GM19328 (cell line): ENCODE measurements around the gene UNC93A.

Experiments used
- ATAC-seq: cut with Tn5 transposase; IDR thresholded peaks from one replicate; pipeline ENCODE4 v1.9.1; 2021; ENCODE audit warnings: mild to moderate bottlenecking, moderate library complexity; ENCODE audit not compliant: unreplicated experiment

UNC93A gene

DNA sequence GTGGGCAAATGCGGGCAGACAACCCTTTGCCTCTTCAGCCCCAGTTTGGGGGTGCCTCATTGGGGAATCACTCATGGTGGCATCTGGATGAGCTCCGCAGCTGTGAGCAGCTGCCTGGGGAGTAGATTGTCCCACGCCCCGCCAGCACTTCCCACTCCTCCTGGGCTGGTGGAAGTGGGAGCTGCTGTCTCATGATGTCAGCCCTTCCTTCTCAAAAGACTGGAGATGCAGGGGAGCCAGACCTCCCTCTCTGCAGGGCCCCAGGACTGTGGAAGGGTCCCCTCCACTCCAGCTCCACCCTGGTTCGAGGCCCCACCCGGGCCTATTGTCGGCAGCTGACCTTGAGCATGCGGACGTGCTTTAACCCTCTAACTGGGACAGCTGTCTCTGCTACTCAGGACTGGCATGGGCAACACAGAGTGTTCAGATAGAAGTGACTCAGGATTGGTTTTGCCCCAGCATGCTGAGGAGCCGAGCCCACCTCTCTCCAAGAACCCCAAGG, 2.0 kb downstream of the UNC93A start:
- ATAC-seq = no peak

DNA sequence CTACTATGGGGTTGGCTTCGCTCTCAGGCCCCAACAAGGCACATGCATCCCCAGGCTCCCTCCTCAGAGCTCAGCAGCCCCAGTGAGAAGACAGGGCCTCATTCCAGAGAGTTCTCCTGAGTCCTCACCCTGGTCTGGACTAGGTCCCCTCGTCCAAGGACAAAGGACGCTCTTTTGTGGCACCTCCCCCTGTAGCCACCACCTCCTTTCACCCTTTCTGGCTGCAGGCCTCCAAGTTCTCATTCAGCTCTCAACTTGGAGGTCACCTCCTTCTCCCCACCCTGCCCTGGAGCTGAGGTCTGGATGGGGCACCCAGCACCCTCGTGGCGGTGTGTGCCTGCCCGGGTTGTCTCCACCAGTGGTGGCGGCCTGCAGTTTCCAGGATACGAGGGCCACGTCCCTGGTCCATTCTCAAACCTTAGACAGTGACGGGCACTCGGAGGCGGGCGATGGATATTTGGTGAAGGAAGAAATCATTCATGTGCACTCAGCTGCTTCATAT, 2.5 kb downstream of the UNC93A start:
- no peak for ATAC-seq

DNA sequence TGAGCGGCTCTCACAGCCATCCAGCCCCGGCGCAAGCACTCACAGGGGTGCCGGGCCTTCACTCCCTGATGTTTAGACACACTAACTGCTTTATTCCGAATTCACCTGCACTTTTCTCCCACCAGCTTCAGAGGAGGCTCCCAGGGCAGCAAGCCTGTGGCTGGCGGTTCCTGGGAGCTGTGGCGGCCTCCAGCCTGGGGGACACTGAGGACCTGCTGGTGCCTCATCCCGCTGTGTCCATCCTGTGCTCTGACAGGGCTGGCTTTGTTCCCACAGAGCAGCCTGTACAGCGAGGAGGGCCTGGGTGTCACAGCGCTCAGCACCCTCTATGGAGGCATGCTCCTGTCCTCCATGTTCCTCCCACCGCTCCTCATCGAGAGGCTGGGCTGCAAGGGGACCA, 3.1 kb downstream of the UNC93A start:
- ATAC-seq = no peak

DNA sequence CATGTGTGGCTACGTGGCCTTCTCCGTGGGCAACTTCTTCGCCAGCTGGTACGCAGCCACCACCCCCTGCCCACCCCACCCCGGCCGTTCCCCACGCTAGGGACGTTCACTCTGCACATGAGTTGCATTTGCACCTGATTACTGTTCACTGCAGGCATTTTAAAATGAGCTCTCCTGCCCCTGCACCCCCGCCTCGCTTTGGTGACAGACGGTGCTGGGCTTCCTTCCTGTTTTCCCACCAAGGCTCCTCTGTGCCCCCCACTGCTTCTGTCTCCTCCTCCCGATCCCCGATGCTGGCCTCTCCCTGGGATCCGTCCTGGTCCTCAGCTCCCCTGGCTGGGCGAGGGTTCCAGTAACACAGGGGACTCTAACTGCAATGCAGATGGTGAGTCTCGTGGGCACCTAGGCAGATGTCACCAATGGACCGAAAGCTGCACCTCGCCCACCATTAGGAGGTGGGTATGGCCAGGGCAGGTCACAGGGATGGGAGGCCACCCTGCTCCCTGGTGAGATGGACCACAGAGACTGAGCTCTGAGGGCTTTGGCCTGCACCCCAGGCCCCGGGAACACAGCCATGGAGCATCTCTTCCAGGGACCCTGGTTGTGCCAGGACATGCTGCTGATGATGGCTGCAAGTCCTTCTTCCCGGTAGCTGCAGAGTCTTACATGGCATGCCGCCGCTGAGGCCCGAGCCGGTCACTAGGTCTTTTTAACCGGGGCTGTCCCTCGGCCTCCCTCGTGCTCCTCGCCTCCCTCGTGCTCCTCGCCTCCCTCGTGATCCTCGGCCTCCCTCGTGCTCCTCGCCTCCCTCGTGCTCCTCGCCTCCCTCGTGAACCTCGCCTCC, 3.8 kb downstream of the UNC93A start:
- no peak for ATAC-seq

DNA sequence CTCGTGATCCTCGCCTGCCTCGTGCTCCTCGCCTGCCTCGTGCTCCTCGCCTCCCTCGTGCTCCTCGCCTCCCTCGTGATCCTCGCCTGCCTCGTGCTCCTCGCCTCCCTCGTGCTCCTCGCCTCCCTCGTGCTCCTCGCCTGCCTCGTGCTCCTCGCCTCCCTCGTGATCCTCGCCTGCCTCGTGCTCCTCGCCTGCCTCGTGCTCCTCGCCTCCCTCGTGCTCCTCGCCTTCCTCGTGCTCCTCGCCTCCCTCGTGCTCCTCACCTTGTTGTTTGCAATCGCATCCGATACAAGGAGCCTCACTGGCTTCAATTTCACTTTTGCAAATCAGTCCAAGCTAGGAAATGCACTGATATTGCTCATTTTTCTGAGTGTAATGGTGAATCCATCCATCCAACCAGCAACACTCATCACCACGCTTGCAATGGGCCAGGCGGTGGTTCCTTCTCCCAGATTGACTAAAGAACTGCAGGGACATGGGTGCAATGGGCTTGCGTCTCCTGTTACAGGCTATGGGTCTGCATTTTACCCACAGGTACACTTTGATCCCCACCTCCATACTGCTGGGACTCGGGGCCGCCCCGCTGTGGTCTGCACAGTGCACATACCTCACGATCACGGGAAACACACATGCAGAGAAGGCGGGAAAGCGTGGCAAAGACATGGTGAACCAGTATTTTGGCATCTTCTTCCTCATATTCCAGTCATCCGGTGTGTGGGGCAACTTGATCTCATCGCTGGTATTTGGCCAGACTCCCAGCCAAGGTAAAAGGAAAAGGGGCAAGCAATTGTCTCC, 4.6 kb downstream of the UNC93A start:
- no peak for ATAC-seq

DNA sequence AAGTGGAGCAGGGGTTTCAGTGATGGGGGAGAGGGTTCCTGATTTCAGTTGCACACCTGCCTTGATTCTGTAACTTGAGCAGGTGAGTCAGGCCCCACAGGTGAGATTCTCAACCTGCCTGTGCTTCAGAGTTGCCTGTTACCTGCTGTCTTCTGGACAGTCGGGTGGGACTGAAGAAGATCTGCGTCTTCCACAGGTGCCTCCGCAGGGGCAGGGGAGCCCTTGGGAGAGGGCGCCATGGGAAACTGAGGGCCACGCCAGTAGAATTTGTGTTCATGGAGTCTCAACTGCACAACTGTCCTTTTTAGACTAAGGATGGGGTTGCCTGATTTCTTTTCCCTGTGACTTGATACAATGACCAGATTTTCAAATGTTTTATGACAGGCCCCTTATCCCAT, 5.2 kb downstream of the UNC93A start:
- ATAC-seq = no peak

DNA sequence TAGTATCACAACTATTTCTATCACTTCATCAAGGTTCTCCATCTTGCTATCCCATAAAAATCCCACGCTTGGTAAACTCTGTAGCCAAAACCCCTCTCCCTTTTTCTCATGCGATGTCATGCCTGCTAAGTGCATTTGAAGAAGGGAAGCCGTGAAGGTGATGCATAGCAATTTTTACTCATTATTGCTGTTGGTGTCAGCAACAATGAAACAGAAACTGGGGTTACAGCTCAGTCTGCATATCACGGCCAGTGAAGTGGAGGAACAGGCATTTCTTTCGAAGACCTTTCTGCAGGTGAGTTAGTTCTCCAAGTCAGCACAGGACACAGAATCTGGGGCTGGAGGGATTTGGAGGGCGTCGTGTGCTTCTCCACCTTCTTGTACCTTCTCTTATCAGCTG, 5.8 kb downstream of the UNC93A start:
- no peak for ATAC-seq

DNA sequence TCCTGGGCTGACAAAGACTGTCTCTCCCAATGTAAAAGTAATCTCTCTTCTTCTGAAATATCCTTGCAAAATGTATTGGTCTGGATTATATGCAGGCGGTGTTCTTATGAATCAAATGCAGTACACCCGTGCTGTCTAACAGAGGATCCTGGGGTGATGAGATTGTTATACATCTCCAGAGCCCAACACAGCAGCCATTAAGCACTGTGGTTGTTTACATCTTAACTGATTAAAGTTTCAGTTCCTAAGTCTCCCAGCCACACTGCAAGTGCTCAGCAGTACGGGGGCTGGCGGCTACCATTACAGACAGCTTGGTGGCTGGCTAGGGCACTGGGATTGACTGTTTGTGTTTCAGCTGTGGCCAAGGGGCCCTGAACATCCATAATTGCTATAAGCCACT, 7.0 kb downstream of the UNC93A start:
- ATAC-seq = no peak

DNA sequence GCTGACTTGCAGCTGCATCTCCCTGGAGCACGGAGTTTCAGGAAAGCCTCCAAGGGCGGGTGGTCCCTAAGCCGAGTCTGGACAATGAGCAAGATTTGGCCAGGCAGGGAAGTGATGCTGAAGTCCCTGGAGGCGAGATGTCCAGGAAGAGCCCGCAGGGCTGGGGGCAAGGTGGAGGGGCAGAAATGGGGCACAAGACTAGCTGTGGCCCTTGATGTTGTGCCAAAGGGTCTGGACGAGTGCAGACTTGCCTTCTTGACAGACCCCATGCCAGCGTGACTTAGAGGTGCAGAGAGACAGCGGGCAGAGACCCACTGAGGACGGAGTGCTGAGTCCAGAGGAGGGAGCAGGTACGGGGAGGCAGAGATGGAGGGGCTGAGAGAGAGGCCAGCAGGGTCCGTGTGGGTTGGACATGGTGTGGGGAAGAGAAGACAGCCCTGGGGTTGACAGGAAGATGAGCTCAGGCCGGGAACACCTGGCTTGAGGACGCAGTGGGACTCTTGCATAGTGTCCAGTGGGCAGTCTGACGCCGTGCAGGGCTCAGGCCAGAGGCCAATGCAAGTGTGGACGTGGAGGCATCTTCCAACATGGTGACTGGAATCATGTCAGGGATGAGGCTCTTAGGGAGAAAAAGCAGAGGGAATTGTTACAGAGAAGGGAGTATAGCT, 8.7 kb downstream of the UNC93A start:
- ATAC-seq = no peak

DNA sequence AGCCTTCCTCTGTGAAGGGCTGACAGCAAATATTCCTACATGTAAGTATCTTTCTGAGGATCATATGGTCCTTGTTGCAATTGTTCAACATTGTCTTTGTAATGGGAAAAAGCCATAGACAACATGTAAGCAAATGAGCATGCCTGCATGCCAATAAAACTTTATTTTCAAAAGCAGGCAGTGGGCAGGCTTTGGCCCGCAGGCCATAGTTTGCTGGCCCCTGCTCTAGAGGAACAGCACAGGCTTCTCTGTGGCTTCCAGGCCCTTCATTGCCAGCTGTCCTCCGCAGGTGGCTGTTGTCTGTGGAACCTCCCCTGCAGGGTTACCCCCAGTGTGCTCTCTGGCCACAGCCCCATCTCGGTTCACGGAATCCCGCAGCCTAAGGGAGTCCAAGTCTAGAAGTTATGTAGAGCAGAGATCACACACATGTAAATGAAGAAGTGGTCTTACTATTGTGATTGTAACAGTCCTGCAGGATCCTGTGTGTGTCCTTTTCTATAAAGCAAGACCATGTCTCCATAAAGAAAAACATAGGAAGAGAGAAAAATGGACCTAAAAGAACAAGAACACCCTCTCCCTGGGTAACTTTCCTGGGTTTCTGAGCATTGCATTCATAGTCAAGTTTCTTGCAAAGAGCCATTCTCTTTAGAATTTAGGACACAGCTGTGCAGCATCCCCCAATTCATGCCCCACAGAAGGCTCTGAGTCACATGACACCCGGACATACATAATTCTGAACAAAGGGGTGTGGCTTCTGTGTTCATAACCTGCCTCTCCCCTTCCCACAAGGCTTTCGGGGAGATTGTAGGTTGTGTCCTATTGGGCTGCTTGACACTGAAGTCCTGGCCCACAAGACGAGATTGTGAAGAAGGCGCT, 10.0 kb downstream of the UNC93A start:
- no peak for ATAC-seq

DNA sequence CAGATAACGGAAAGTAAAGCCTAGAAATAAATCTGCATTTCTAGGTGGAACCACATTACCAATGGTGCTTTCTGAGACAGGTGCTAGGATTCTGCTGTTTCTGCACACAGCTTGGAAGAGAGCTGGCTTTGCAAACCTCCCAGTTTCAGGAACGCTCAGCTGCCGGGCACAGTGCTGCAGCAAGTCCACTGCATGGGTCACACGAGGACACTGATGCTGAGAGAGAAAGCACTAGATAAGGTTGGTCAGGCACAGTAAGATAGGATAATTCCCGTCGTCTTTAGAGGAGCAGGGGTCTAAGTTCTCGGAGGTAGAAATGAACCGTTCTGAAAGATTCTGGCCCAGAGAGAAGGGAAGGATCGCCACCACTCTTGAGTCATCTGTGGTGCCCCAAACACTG, 11.0 kb downstream of the UNC93A start:
- ATAC-seq = no peak

DNA sequence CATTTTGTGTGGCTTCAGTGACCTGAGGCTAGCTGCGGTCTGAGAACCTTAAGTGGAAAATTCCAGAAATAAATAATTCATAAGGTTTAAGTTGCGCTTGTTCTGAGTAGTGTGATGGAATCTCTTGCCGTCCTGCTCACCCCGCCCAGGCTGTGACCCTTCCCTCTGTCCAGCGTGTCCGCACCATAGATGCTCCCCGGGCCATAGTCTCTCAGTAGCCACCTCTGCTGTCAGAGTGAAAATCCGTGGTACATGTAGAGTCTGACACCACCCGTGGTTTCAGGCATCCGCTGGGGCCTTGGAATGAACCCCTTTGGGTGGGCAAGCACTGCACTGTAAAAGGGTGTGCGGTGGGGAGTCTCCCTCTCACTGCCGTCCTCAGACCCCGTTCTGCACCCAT, 11.7 kb downstream of the UNC93A start:
- ATAC-seq = no peak

DNA sequence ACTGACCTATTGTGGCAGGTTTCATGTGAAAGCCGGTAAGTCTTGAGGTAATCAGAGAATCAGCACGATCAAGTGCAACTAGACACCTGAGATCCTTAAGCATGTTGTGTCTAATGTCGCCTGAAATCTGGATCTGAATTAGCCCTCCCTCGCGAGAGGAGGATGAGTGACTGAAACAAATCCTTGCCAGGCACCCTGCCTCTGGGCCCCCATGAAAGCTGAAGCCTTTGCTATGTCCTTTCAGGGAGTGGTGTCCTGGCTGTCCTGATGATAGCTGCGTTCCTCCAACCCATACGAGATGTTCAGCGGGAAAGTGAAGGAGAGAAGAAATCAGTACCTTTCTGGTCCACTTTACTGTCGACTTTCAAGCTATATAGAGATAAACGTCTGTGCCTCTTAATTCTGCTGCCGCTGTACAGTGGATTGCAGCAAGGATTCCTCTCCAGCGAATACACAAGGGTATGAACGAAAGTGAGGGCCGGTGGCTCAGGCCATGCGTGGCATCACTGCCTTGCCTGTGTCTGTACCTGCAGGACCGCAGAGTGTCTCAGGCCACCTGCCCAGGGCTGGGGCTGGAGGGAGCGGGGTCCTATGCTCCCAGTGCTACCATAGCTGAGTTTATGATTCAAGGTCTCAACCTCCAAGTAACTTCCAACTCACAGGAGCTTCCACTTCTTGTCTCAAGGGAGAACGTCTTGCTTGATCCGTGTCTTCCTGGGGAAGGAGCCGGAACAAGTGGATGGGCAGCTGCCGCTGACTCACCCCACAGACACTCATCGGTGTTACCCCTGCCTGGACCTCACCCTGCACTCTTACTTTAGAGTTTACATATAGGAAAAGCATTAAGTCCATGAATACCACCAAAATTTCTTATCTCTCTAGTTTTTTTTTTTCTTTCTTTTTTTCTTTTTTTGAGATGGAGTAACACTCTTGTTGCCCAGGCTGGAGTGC, 12.8 kb downstream of the UNC93A start:
- ATAC-seq = no peak

DNA sequence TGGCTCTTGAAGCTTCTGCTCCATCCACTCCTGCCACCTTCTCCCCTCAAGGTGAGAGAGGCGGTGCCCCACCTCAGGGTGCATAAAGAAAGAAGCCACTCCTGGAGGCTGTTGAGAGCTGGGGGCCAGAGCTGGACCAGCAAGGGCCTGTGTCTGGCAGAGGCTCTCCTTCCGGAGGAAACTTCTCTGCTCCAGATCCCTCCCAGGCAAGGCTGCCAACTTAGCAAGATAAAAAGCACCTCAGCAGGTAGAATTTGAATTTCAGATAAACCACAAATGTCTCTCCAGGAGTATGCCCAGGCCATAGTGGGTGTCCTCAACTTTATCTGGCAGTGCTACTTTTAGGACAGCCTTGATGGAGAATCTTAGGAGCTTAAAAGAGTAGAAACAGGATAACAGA, 13.8 kb downstream of the UNC93A start:
- ATAC-seq = no peak

DNA sequence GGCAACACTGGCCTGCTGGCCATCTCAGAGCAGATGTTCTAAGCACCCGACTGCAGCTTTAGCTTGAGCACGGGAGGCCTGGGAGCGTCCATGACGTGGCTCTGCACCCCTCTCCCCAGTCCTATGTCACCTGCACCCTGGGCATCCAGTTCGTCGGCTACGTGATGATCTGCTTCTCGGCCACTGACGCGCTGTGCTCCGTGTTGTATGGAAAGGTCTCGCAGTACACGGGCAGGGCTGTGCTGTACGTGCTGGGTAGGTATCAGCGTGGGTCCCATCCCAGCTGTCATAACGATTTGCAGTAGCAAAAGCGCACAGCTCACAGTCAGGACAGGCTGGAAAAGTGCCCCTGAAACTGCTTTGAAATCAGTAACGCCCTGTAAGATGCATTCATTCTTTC, 14.7 kb downstream of the UNC93A start:
- ATAC-seq = no peak

DNA sequence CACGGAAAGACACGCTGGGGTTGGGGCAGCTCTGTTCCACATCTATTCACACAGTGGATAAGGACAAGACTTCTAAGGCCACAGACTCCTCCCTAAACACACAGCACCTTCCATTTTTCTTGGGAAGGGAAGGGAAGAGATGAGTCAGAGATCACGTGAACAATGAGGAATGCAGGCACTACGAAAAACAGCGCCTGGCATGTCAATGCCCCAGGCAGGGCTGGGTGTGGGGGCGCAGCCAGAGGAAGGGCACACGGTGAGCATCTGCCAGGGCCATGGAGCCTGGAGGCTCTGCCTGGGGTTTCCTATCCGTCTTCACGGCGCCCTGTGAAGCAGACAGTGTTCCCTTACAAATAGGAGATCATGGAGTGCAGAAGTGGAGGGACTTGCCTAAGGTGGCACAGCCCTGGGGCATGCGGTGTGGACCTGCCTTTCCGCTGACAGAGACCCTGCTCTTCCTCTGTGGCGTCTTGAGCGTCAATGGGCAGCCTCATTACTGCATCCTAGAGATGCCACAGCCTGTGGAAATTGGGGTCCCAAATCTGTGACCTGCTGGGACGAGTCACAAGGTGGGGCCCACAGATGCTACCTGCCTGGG, 15.4 kb downstream of the UNC93A start:
- no peak for ATAC-seq

DNA sequence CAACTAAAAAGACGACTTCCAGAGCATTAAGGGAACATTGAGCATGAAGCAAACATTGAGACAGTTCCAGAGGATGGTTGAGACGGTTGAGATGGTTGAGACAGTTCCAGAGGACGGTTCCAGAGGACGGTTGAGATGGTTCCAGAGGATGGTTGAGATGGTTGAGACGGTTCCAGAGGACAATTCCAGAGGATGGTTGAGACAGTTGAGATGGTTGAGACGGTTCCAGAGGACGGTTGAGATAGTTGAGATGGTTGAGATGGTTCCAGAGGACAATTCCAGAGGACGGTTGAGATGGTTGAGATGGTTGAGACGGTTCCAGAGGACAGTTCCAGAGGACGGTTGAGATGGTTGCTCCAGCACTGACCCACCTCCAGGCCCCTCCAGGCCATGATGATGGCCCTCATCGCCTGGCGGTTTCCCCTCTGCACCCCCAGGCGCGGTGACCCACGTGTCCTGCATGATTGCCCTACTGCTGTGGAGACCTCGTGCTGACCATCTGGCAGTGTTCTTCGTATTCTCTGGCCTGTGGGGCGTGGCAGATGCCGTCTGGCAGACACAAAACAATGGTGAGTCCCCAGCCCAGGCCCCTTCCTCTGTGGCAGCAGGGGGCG, 16.3 kb downstream of the UNC93A start:
- no peak for ATAC-seq

DNA sequence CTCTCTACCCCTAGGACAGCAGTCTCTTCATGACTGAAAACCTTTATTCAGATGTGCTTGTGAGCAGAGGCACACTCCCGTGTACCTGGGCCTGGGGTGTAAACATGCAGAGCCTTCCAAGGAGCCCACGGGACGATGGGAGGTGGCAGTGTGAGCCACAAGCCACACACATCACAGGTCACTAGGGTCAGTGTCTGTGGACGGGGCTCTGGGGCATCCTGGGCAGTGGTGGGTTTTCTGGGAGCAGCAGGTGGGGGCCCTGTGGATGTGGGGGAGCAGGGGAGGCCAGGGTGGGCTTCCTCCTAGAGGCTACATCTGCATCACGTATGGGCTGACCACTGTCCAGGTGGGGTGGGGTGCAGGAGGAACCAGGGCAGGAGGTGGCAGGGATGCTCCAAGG, 17.1 kb downstream of the UNC93A start:
- no peak for ATAC-seq
